Endothelial cell of umbilical vein (primary cell): Measurements from ENCODE around the gene TMEM270. TPM values are rescaled to one million over a fixed set of nuclear protein-coding genes. Genes with fewer than 3 reads are reported as not detected.

Experiments used
- Bru-seq: library from RNA; stranded (reverse); fragments of 400-500 nt; gene quantifications from one replicate; lab custom pipeline; 2021; lab: Mats Ljungman, UMichigan
- BruChase-seq, 2 experiments: library from RNA; stranded (reverse); fragments of 400-500 nt; gene quantifications; one replicate each; lab custom pipeline; 2021; lab: Mats Ljungman, UMichigan
- BruUV-seq: library from RNA; stranded (reverse); fragments of 400-500 nt; replicated peaks from 2 replicates; lab custom pipeline; 2021; lab: Mats Ljungman, UMichigan
- CTCF ChIA-PET: fragments of 300-600, 350-600 bp; sonication (Branson Sonifier 250); formaldehyde crosslinking; loops from one replicate; lab custom pipeline; 2021; ENCODE audit warnings: antibody characterized with exemption, inconsistent platforms; lab: Charles Lee
- POLR2A ChIA-PET: fragments of 300-600, 350-600 bp; sonication (Branson Sonifier 250); formaldehyde crosslinking; loops from one replicate; lab custom pipeline; 2021; ENCODE audit warnings: antibody characterized with exemption, inconsistent platforms; lab: Charles Lee
- DNase-seq: peaks from one replicate; pipeline ENCODE4 v3.0.0-alpha.2; 2011; ENCODE audit warnings: low read depth, low spot score
- FAIRE-seq: peaks from 2 replicates; lab custom pipeline; 2011; peaks lifted over from hg19 to GRCh38; lab: Jason Lieb, UNC
- H2AFZ ChIP-seq: 2 replicates; pipeline ENCODE4 v1.6.0; 2012; ENCODE audit warnings: low read depth, low read length, control low read depth, inconsistent platforms
- H3K27ac ChIP-seq: 2 replicates; pipeline ENCODE4 v1.5.1; 2011; ENCODE audit warnings: low read depth, mild to moderate bottlenecking, control low read depth, low read length, moderate library complexity; ENCODE audit not compliant: insufficient read depth
- H3K27me3 ChIP-seq, 2 experiments: 2 replicates each; pipeline versions ENCODE4 v1.6.0 to v1.6.1; 2011; ENCODE audit warnings: low read length in 2 of 2, mixed read lengths in 1 of 2; ENCODE audit not compliant: control insufficient read depth in 2 of 2, insufficient read depth in 2 of 2
- H3K36me3 ChIP-seq, 2 experiments: 2 replicates in 1 of 2; 3 replicates in 1 of 2; pipeline ENCODE4 v1.5.1; 2011; ENCODE audit warnings: low read length in 2 of 2, mild to moderate bottlenecking in 1 of 2, moderate library complexity in 1 of 2; ENCODE audit not compliant: control insufficient read depth in 2 of 2, insufficient read depth in 2 of 2; ENCODE audit errors: extremely low read depth in 1 of 2
- H3K4me1 ChIP-seq: 3 replicates; pipeline ENCODE4 v1.5.1; 2011; ENCODE audit warnings: mild to moderate bottlenecking, low read length; ENCODE audit not compliant: control insufficient read depth, insufficient read depth; ENCODE audit errors: extremely low read depth
- H3K4me2 ChIP-seq: 2 replicates; pipeline ENCODE4 v1.6.1; 2011; ENCODE audit warnings: low read length, control low read depth, mixed read lengths; ENCODE audit not compliant: insufficient read depth
- H3K4me3 ChIP-seq, 3 experiments: fragments of 200-600 bp in 1 of 3; sonication (generic), shearing (Covaris generic) in 1 of 3; replicated peaks in 1 of 3; 2 replicates each; pipeline ENCODE4 v1.5.1; 2011 to 2016; ENCODE audit warnings: control low read depth in 3 of 3, low read length in 3 of 3, mild to moderate bottlenecking in 2 of 3, inconsistent platforms in 1 of 3, low read depth in 1 of 3, moderate library complexity in 1 of 3; ENCODE audit not compliant: insufficient read depth in 1 of 3
- H3K79me2 ChIP-seq: 2 replicates; pipeline ENCODE4 v1.6.0; 2012; ENCODE audit warnings: low read length, inconsistent platforms; ENCODE audit not compliant: control insufficient read depth, insufficient read depth
- H3K9ac ChIP-seq: replicated peaks from 2 replicates; pipeline ENCODE3; 2011; ENCODE audit warnings: low read length, control low read depth; ENCODE audit not compliant: insufficient read depth; ENCODE audit errors: extremely low read depth
- H3K9me1 ChIP-seq: replicated peaks from 3 replicates; pipeline ENCODE4 v1.6.0; 2011; ENCODE audit warnings: mild to moderate bottlenecking, low read length; ENCODE audit not compliant: control insufficient read depth, insufficient read depth; ENCODE audit errors: extremely low read depth
- H3K9me3 ChIP-seq: replicated peaks from 2 replicates; pipeline ENCODE4 v1.5.1; 2012; ENCODE audit warnings: low read length, inconsistent platforms; ENCODE audit not compliant: control insufficient read depth, insufficient read depth
- H4K20me1 ChIP-seq: replicated peaks from 2 replicates; pipeline ENCODE3; 2011; ENCODE audit warnings: mild to moderate bottlenecking, low read length; ENCODE audit not compliant: control insufficient read depth, insufficient read depth; ENCODE audit errors: extremely low read depth
- EZH2 ChIP-seq: IDR thresholded peaks from 2 replicates; pipeline ENCODE4 v1.6.1; 2012; ENCODE audit warnings: borderline replicate concordance, low read depth, mild to moderate bottlenecking, moderate library complexity, low read length, inconsistent platforms; ENCODE audit not compliant: severe bottlenecking
- FOS ChIP-seq: IDR thresholded peaks from 2 replicates; pipeline ENCODE4 v1.6.1; 2011; ENCODE audit warnings: mild to moderate bottlenecking, low read length, moderate library complexity, borderline replicate concordance; ENCODE audit not compliant: insufficient read depth
- GATA2 ChIP-seq: IDR thresholded peaks from 2 replicates; pipeline ENCODE4 v1.7.0; 2011; ENCODE audit warnings: low read depth, mild to moderate bottlenecking, moderate library complexity, mixed read lengths, low read length; ENCODE audit not compliant: insufficient read length, insufficient read depth
- JUN ChIP-seq: IDR thresholded peaks from 2 replicates; pipeline ENCODE4 v1.6.1; 2011; ENCODE audit warnings: borderline replicate concordance, low read depth; ENCODE audit not compliant: insufficient read length, insufficient read depth
- MYC ChIP-seq: IDR thresholded peaks from one replicate; pipeline ENCODE4 v1.6.1; 2011; ENCODE audit warnings: mild to moderate bottlenecking, low read depth, low read length
- POLR2A ChIP-seq: IDR thresholded peaks from 2 replicates; pipeline ENCODE4 v1.6.1; 2012; ENCODE audit warnings: low read depth, mild to moderate bottlenecking, control low read depth, low read length
- POLR2AphosphoS5 ChIP-seq: IDR thresholded peaks from 2 replicates; pipeline ENCODE4 v1.6.1; 2012; ENCODE audit warnings: low read depth, mild to moderate bottlenecking, control low read depth, low read length, moderate library complexity; ENCODE audit not compliant: insufficient read depth
- dilution Hi-C: fragments of 300-500 bp; cut with MboI; formaldehyde crosslinking; loops from one replicate; pipeline ENCODE4 v1.15.0; 2019; ENCODE audit warnings: low sequenced_read_pairs; ENCODE audit not compliant: extremely low pct_ligation_motif_present
- intact Hi-C: fragments of 100-400 bp; cut with micrococcal nuclease; formaldehyde crosslinking; loops from one replicate; pipeline ENCODE4 v1.10.0; 2022
- long read RNA-seq: library from polyadenylated mRNA; stranded (forward); transcript quantifications from one replicate; pipeline ENCODE4 v2.0.0, GENCODE V29; 2021
- polyA minus RNA-seq, 3 experiments: library from RNA; depleted of rRNA, polyadenylated mRNA; stranded (reverse); fragments of >200 nt; gene quantifications; 1 replicate in 1 of 3; 2 replicates in 2 of 3; pipeline ENCODE4 v1.2.3, GENCODE V29; 2011
- polyA plus RNA-seq, 4 experiments: library from polyadenylated mRNA; depleted of rRNA in 3 of 4; stranded (reverse) in 3 of 4; unstranded in 1 of 4; fragments of >200 nt; gene quantifications; 2 replicates each; pipeline versions ENCODE4 v1.2.1 to v1.2.3, GENCODE V29; 2011 to 2012; ENCODE audit warnings: missing spikeins in 1 of 4
- total RNA-seq: library from RNA; stranded (reverse); gene quantifications from 2 replicates; pipeline ENCODE4 v1.2.3, GENCODE V29; 2021
- TF ChIP-seq, protein P1 (sequence below), 2 donors: IDR thresholded peaks; 1 replicate in 1 of 2; 2 replicates in 1 of 2; pipeline ENCODE4 v1.5.1; 2011; ENCODE audit warnings: low read length in 2 of 2, mild to moderate bottlenecking in 2 of 2, moderate library complexity in 2 of 2, control low read depth in 1 of 2, inconsistent platforms in 1 of 2, low read depth in 1 of 2; ENCODE audit not compliant: insufficient read depth in 1 of 2; ENCODE audit errors: extremely low read depth in 1 of 2
- TF ChIP-seq, protein P2 (sequence below): IDR thresholded peaks from 2 replicates; pipeline ENCODE4 v1.6.1; 2011; ENCODE audit not compliant: insufficient read depth, insufficient read length

The TMEM270 gene, protein sequence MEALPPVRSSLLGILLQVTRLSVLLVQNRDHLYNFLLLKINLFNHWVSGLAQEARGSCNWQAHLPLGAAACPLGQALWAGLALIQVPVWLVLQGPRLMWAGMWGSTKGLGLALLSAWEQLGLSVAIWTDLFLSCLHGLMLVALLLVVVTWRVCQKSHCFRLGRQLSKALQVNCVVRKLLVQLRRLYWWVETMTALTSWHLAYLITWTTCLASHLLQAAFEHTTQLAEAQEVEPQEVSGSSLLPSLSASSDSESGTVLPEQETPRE
- total RNA-seq (not detected in 2 replicates), polyA plus RNA-seq (not detected in 2 replicates), polyA minus RNA-seq (not detected in 2 replicates), Bru-seq, nascent RNA (not detected), BruChase-seq, experiment 1, labeled RNA remaining after a 6-hour chase (not detected), BruChase-seq, experiment 2, labeled RNA remaining after a 2-hour chase (not detected)
- not detected in 2 replicates for polyA plus RNA-seq (2011; cell fraction: cytosol; rRNA removed)
- polyA plus RNA-seq (2011; cell fraction: nucleus; rRNA removed): not detected in 2 replicates
- not detected in 2 replicates for polyA plus RNA-seq (2012)
- polyA minus RNA-seq (2011; cell fraction: cytosol; rRNA and poly(A)+ RNA removed): not detected
- polyA minus RNA-seq (2011; cell fraction: nucleus; rRNA and poly(A)+ RNA removed): not detected in 2 replicates
- long read RNA-seq: 0 reads

DNA sequence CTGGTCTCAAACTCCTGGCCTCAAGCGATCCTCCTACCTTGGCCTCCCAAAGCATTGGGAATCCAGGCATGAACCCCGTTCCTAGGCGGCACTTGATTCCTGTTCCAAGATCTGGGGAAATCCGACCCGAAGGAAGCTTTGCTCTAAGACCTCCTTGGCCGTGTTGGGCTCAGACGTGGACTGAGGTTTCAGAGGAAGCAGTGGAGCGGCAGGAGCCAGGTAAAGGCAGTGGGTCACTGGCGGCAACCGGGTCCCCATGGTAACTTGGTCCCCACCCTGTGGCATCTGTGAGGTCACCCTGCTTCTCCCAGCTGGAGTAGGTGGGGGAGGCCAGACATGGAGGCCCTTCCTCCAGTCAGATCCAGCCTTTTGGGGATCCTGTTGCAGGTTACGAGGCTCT lies at the start of gene TMEM270:
Gene TMEM270 (plus strand): TSS at position 301 of the 400 bp plus-strand sequence. CDS start 36 bp downstream, at position 337.
- no peak within 1 kb of the TSS for H2AFZ ChIP-seq
- no peak within 1 kb of the TSS for H3K4me3 ChIP-seq
- intact Hi-C loops (no loop called here), dilution Hi-C loops (no loop called here)
- H3K9ac ChIP-seq: no peak within 1 kb of the TSS
- no peaks in the 10 kb centered on the region for H3K4me1 ChIP-seq
- no peaks in the 10 kb centered on the region for H3K27me3 ChIP-seq
- H3K9me1 ChIP-seq: no peaks in the 10 kb centered on the region
- ChIA-PET POLR2A (no interaction called here), CTCF (no interaction called here)
- no peak within 1 kb of the TSS for H3K27ac ChIP-seq
- no TSS peak for BruUV-seq
- FAIRE-seq (no peak), DNase-seq (no peak)
- no peaks in the 10 kb centered on the region for H3K9me3 ChIP-seq
- H3K36me3 ChIP-seq: no peaks in the 10 kb centered on the region
- TF ChIP-seq, protein P1, sequence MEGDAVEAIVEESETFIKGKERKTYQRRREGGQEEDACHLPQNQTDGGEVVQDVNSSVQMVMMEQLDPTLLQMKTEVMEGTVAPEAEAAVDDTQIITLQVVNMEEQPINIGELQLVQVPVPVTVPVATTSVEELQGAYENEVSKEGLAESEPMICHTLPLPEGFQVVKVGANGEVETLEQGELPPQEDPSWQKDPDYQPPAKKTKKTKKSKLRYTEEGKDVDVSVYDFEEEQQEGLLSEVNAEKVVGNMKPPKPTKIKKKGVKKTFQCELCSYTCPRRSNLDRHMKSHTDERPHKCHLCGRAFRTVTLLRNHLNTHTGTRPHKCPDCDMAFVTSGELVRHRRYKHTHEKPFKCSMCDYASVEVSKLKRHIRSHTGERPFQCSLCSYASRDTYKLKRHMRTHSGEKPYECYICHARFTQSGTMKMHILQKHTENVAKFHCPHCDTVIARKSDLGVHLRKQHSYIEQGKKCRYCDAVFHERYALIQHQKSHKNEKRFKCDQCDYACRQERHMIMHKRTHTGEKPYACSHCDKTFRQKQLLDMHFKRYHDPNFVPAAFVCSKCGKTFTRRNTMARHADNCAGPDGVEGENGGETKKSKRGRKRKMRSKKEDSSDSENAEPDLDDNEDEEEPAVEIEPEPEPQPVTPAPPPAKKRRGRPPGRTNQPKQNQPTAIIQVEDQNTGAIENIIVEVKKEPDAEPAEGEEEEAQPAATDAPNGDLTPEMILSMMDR (IDR thresholded peaks at IDR 0.05; ENCODE audit: extremely low read depth in 1 of 2, insufficient read depth in 1 of 2, low read depth in 1 of 2, low read length in 2 of 2): no peak
- TF ChIP-seq POLR2AphosphoS5: no peak
- no peak for TF ChIP-seq EZH2
- no peak for TF ChIP-seq FOS
- TF ChIP-seq, protein P2, sequence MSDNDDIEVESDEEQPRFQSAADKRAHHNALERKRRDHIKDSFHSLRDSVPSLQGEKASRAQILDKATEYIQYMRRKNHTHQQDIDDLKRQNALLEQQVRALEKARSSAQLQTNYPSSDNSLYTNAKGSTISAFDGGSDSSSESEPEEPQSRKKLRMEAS: no peak
- no peak for TF ChIP-seq MYC
- TF ChIP-seq JUN: no peak
- TF ChIP-seq GATA2: no peak
- TF ChIP-seq POLR2A: no peak
- H4K20me1 ChIP-seq: no peaks in the 10 kb centered on the region
- no peak within 1 kb of the TSS for H3K4me2 ChIP-seq
- H3K79me2 ChIP-seq: no peaks in the 10 kb centered on the region
